HG03565 (cell line): ENCODE results near the gene TSPAN1.

Experiments used
- ATAC-seq: cut with Tn5 transposase; IDR thresholded peaks from one replicate; pipeline ENCODE4 v1.9.1; 2021; ENCODE audit warnings: mild to moderate bottlenecking, moderate library complexity; ENCODE audit not compliant: unreplicated experiment

TSPAN1 gene

DNA sequence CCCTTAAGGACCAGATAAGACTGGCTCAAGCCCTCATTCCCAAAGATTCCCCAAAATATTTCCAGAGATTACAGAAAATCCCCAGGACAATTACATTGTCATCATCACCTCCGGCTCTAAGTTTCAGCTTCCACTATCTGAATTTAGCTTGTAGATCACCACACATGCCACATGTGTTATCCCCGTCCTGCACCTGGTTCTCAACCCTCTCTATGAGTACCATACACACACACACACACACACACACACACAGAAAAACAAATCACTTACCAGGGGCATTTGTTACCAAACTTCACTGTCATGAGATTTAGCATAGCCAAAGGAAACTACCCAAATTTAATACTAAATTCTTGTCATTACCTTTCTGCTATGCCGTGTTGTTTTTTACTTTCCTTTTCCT, 15.4 kb upstream of the TSPAN1 start:
- no peak for ATAC-seq

GRCh38 chr1:46160212-46160611, 14.7 kb upstream of the TSPAN1 start:
- ATAC-seq: no peak

GRCh38 chr1:46166521-46167462, 8.1 kb upstream of the TSPAN1 start:
- no peak for ATAC-seq

DNA sequence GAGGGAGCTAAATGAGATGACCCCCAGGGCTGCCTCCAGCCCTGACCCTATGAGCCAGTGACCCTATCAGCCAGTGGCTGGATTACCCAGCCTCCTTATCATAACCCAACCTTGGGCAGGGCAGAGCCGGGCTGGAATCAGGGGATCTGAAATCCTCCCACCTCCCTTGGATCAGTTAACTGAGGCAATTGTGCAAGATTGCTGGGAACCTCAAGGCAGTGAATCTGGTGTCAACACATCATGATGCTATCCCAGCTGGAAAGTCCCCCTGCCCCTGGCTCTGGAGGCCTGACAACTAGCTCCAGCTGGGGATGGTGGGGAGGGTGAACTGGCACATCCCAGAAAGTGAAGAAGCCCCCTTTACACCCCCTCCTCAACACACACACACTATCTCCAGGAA, 6.4 kb upstream of the TSPAN1 start:
- ATAC-seq: no peak

GRCh38 chr1:46169811-46170454, 5.0 kb upstream of the TSPAN1 start:
- no peak for ATAC-seq

- no peak for ATAC-seq
Observed at GRCh38 chr1:46171351-46171750, 3.5 kb upstream of the TSPAN1 start.

DNA sequence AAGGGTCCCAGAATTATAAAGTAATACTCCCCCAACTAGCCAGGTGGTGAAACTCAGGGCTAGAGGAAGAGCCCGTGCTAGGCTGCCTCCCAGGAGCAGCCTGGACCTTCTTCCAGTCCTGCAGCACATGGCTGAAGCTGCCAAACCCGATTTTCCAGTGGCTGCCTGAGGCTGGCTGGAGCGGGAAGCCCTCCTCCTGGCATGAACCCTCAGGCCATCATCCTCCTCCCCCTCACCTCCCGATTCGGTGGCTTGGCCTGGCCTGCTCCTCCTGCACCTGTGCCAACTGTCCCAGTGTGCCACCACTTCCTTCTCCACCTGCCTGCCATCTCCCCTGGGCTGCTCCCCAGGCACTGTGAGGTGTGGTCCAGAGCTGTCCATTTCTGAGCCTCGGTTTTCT, 3.0 kb upstream of the TSPAN1 start:
- ATAC-seq: no peak

DNA sequence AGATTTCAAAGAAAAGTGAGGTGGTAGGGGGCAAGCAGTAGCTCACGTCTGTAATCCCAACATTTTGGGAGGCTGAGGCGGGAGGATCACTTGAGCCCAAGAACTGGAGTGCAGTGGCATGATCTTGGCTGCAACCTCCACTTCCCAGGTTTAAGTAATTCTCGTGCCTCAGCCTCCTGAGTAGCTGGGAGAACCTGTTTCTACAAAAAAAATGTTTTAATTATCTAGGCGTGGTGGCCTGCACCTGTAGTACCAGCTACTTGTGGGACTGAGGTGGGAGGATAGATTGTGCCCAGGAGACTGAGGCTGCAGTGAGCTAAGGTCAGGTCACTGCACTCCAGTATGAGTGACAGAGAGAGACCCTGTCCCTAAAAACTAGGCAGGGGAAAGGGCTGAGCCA, 2.6 kb upstream of the TSPAN1 start:
- ATAC-seq: no peak

- no peak for ATAC-seq
Observed at GRCh38 chr1:46173361-46173856, 1.5 kb upstream of the TSPAN1 start.

GRCh38 chr1:46175243-46175642, 356 bp downstream of the TSPAN1 start:
- no peak for ATAC-seq

DNA sequence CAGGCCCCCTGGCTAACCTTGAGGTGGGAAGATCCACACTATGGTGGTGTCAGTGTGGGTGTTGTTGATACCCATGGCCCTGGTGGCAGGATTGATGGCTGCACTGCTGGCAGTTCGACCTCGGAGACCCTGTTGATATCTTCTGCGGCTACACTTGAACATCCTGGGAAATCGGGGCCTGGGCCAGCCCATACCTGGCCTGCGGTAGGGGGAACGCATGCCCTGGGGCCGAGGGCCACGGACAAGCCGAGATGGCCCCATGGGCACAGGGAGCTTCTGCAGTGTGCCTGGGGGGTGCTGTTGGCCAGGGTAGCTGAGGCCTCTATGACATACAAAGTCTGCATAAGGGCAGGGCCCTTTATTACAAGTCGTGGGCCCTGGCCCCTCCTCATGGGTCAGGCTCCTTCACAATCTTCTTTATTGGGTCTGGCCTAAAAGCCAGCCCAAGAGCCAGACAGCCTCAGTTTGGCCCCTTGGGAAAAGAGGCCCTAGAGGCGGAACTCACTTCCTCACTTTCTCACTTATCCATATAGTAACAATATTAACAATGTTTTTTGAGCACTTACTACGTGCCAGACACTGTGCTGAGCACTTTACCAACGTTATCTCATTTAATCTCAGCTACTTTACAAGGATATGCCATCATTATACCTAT, 1.5 kb downstream of the TSPAN1 start, which contains the start of gene P3R3URF:
P3R3URF (minus strand) TSS at position 278 of the 655 bp plus-strand sequence; CDS start at position 261, 17 bp downstream.
- ATAC-seq: no peak

GRCh38 chr1:46179138-46180081, 4.5 kb downstream of the TSPAN1 start:
- ATAC-seq: no peak

GRCh38 chr1:46180082-46180616, 5.3 kb downstream of the TSPAN1 start:
- no peak for ATAC-seq

- no peak for ATAC-seq
Observed at GRCh38 chr1:46181343-46182260, 6.7 kb downstream of the TSPAN1 start.

GRCh38 chr1:46183079-46183847, 8.4 kb downstream of the TSPAN1 start:
- ATAC-seq: no peak

GRCh38 chr1:46183926-46184557, 9.2 kb downstream of the TSPAN1 start:
- ATAC-seq: no peak

DNA sequence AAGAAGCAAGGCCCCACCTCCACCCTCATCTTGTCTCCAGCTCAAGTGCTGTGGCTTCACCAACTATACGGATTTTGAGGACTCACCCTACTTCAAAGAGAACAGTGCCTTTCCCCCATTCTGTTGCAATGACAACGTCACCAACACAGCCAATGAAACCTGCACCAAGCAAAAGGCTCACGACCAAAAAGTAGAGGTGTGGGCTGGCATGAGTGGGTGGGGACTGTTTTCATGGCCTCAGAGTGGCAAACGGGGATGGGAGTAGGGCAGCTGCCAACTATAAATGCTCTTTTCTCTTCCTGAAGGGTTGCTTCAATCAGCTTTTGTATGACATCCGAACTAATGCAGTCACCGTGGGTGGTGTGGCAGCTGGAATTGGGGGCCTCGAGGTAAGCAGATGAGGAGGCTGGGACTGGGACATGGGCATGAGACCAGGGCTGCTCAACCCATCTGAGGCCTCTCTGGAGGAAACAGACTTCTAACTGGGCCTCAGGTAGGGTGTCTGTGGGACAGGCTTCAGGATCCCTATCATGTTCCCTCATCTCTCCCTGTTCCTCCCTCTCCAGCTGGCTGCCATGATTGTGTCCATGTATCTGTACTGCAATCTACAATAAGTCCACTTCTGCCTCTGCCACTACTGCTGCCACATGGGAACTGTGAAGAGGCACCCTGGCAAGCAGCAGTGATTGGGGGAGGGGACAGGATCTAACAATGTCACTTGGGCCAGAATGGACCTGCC, 10.2 kb downstream of the TSPAN1 start:
- no peak for ATAC-seq
